GM18907 (cell line): ENCODE results near the gene TBC1D17.

Experiments
- ATAC-seq: cut with Tn5 transposase; IDR thresholded peaks from one replicate; pipeline ENCODE4 v1.9.1; 2021; ENCODE audit warnings: mild to moderate bottlenecking, moderate library complexity; ENCODE audit not compliant: unreplicated experiment

TBC1D17 gene

DNA sequence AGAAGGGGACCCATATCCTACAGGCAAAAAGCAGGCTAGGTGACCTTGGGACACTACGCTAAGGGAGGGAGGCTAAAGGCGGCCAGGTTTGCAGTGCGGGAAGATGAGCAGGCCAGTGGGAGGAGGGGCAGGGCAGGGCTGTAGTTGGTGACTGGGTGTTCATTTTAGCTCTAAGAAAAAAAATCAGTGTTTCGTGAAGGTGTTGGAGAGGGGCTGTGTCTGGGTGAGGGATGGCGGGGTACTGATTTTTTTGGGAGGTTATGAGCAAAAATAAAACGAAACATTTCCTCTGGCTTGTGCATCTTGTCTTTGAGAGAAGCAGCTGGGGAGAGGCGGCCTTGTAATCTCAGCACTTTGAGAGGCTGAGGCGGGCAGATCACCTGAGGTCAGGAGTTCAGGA is 56.1 kb downstream of the TBC1D17 start:
- ATAC-seq, result no peak

DNA sequence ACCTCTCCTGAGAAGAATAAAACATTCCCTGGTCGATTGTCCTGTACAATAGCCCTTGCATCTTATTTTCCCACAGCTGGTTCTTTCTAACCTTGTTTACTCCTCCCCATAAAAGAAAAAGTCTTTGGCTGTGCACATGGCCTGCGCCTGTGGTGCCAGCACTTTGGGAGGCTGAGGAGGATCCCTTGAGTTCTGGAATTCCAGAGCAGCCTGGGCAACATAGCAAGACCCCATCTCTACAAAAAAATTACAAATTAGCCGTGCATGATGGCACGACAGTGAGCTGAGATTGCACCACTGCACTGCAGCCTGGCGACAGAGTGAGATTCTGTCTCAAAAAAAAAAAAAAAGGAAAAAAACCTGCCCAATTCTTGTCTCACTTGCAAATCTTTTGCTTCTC is 59.0 kb downstream of the TBC1D17 start:
- no peak for ATAC-seq

DNA sequence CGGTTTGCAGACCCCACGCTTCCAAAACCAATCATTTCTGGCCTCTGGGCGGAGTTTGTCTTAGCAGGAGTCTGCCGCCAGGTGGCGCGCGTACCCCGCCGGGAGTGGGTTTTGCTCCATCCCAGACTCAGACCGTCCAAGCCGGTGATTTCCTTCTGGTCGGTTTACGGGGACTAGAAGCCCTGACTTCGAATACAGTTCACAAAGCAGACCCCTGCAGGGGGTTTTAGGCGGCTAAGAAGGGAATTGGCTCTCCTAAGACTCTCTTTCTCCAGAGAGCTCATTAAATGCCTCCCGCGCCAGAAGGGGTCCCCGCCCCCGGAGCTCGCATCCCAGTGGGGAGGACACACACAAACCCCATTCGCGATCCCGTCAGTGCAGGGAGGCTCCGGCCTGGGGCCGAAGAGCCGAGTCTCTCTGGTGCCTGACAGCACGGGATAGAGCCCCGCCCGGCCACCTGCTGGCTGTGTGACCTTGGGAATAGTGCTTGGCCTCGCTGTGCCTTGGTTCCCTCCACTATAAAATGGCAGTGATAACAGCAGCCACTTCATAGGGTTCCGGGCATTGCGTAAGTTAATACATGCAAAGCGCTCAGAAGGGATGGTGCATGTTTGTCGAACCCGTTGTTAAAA is 60.4 kb downstream of the TBC1D17 start:
- ATAC-seq, result no peak
